ENCODE results near the gene CNDP2.

- TF ChIP-seq POLR2A (IDR thresholded peaks at IDR 0.05), result no peak
- no peak for TF ChIP-seq CTCF (IDR thresholded peaks at IDR 0.05)
Measured at GRCh38 chr18:74507927-74508326, 11.8 kb downstream of the CNDP2 start.

All from breast epithelium (tissue), 3 donors.